HG03432 (cell line): ENCODE results near the gene TMEM222.
"Not testable (repeated sequence)": the region's sequence is repeated elsewhere in the genome, so short reads cannot be mapped to it uniquely, and the experiment has no call there.

Source experiments
- ATAC-seq: cut with Tn5 transposase; IDR thresholded peaks from one replicate; pipeline ENCODE4 v1.9.1; 2021; ENCODE audit warnings: mild to moderate bottlenecking, moderate library complexity; ENCODE audit not compliant: unreplicated experiment

The TMEM222 gene, protein sequence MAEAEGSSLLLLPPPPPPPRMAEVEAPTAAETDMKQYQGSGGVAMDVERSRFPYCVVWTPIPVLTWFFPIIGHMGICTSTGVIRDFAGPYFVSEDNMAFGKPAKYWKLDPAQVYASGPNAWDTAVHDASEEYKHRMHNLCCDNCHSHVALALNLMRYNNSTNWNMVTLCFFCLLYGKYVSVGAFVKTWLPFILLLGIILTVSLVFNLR

DNA sequence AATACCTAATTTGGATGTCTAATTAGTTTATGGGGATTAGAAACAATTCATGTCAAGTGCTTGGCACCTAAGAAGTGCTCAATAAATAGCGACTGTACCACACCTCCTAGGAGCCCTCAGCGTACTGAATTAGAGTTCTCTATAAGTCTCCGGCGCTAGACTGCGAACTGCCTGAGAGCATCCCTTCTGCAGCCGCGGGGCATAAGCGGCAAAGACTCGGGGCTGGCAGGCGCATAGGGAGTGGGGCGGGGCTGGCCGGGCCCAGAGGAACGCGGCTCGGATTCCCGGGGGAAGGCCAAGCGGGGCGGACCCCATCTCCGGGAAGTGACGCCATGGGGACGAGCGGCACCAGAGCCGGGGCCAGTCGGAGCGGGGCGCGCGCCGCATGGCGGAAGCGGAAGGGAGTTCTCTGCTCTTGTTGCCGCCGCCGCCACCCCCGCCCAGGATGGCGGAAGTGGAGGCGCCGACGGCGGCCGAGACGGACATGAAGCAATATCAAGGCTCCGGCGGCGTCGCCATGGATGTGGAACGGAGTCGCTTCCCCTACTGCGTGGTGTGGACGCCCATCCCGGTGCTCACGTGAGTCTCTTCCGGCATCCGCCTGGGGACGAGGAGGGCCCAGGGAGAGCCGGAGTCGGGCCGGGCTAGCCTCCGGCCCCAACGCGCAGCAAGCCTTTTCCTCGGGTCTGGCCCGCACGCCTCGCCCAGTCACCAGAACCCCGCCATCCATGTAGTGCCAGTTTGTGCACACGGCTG lies at the start of gene TMEM222:
TSS of gene TMEM222 (plus strand) at position 351 of the 756 bp plus-strand sequence. CDS start at position 386, 35 bp downstream.
- peak; percentile 91 for ATAC-seq

DNA sequence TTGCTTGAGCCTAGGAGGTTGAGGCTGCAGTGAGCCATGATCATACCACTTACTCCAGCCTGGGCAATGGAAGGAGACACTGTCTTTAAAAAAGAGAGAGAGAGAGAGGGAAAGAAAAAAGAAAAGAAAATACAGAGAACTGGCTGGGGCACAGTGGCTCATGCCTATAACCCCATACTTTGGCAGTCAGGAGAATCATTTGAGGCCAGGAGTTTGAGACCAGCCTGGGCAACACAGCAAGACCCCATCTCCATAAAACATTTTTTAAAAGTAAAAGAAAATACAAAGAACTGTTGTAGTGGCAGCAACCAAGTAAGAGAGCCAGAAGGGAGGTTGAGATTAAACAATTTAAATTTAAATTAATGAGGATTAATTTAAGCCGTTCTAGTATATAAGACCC lies 47.8 kb upstream of the TMEM222 start:
- no peak for ATAC-seq

DNA sequence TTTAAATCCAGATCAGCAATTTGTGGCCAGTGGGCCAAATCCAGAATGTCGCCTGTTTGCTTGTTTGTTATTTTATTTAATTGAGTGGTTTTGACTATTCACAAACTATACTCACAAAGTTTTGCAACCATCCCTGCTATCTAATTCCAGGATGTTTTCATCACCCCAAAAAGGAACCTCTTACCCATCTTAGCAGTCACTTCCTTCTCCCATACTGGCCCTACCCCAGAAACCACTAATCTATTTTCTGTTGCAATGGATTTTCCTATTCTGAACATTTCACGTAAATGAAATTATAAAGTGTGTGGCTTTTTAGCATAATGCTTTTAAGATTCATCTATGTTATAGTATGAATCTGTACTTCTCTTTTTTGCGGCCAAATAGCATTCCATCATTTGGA lies 46.3 kb upstream of the TMEM222 start:
- no peak for ATAC-seq

DNA sequence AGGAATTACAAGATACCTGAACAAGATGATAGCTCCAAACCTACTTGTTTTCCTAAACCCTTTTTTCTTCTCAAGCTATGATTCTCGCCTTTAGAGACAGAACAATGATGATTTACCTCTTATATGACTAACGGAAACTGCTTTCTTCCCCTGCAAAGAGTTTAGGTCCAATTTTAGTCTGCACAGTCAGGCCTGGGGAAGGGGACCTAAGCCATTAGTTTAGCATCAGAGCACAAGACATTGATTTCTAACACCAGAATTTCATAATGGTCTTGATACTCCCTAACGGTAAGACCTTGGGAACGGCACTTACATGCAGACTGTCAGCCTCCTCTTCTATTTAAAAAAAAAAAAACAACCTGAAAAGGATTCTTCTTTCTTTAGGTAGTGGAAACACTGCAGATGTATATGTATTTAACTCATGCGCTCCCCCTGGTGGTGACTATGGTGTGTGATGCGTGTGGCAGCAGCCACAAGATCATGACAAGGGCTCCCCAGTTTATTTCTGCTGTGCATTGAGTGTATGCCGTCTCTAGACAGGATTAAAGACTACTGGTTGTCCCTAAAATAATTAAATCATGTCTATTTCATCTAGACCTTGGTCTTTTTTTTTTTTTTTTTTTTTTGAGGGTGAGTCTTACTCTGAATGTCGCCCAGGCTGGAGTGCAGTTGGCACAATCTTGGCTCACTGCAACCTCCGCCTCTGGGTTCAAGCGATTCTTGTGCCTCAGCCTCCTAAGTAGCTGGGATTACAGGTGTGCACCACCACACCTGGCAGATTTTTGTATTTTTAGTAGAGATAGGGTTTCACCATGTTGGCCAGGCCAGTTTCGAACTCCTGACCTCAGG lies 37.3 kb upstream of the TMEM222 start:
- no peak for ATAC-seq

DNA sequence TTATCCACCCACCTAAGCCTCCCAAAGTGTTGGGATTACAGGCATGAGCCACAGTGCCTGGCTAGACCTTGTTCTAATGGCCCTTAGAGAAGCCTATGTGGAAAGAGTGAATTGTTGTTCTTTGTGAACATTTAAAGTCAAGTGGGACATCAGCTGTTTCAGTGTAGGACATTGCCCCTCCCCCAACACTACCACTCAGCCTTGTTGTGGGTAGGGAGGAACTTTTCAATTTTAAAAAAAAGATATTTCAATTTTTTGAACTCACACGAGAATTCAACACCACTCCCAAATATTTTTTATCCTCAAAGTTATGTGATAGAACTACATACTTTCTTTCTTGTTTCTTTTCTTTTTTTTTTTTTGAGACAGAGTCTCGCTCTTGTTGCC lies 36.7 kb upstream of the TMEM222 start:
- ATAC-seq: no peak

DNA sequence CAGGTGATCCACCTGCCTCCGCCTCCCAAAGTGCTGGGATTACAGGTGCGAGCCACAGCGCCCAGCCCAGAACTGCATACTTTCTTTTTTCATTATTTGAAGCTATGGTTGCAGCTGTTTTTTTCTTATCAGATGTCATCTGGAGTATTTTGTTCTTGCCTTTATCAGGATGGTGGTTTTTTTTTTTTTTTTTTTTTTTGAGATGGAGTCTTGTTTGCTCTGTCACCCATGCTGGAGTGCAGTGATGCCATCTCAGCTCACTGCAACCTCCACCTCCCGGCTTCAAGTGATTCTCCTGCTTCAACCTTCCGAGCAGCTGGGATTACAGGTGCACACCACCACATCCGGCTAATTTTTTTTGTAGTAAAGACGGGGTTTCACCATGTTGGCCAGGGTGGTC lies 36.1 kb upstream of the TMEM222 start:
- ATAC-seq: not testable (repeated sequence)

DNA sequence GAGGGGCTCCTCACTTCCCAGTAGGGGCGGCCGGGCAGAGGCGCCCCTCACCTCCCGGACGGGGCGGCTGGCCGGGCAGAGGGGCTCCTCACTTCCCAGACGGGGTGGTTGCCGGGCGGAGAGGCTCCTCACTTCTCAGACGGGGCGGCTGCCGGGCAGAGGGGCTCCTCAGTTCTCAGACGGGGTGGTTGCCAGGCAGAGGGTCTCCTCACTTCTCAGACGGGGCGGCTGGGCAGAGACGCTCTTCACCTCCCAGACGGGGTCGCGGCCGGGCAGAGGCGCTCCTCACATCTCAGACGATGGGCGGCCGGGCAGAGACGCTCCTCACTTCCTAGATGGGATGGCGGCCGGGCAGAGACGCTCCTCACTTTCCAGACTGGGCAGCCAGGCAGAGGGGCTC lies 32.8 kb upstream of the TMEM222 start:
- ATAC-seq: not testable (repeated sequence)

DNA sequence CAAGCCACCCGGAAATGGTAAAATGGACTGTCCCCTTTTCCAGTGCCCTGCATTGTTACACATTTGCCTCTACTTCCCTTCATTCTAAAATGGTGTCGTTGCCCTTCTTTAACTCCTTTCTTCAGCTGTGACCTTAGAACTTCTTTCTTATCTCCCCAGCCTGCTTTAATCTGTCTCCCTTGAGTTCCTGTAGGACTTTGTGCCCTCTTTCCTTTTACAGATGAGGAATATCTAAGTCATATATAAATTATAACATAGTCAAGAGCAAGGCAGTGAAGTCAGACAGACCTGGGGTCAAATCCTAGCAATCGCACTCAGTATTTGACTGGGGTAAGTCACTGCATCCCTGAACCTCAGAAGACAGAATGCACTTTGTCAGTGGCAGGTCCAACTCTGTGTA lies 31.4 kb upstream of the TMEM222 start:
- ATAC-seq: no peak

DNA sequence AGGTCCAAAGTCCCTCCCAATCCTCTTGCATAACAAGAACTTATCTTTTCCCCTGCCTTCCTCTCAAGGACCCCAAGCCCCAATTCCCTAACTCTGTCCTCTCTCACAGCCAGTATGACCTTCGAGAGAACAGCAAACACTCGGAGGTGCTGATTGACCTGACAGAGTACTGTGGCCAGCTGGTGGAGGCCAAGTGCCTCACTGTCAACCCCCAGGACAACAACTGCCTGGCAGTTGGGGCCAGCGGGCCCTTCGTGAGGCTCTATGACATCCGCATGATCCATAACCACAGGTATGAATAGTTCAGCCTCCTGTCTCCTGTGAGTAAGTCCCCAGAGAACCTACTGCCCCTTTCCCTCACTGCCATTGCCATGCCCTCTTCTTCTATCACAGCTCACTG lies 29.9 kb upstream of the TMEM222 start:
- no peak for ATAC-seq

DNA sequence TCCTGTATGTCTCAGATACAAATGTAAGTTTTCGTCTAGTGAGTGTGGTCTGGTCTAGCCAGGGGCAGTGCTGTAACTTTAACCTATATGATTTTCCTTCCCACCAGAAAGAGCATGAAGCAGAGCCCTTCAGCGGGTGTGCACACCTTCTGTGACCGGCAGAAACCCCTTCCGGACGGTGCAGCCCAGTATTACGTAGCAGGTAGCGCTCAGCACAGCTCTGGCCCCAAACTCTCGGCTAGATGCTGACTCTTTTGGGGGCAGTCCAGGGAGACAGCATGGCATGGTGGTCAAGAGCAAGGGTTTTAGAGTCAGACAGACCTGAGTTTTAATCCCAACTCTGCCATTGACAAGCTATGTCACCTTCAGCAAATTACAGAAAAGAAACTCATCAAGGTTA lies 28.0 kb upstream of the TMEM222 start:
- ATAC-seq: no peak

DNA sequence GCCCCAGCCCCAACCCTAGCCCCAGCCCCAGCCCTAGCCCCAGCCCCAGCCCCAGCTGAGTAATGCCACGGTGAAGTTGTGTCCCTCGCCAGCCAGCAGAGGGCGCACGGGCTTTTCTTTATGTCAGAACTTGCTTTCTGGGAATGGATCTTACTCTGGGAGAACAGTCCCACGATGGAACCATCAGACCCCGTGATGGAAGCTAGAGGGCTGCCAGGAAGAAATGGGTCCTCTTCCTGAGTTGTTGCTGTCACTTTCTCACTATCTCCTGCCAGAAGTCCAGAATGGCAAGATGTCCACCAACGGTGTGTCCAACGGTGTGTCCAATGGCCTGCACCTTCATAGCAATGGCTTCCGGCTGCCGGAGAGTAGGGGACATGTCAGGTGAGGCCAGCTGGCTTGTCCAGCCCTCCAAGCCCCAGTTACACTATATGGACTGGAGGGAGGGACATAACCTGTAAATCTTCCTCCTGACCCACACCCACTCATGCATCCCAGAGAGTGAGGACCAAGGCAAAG lies 25.1 kb upstream of the TMEM222 start:
- ATAC-seq: no peak

DNA sequence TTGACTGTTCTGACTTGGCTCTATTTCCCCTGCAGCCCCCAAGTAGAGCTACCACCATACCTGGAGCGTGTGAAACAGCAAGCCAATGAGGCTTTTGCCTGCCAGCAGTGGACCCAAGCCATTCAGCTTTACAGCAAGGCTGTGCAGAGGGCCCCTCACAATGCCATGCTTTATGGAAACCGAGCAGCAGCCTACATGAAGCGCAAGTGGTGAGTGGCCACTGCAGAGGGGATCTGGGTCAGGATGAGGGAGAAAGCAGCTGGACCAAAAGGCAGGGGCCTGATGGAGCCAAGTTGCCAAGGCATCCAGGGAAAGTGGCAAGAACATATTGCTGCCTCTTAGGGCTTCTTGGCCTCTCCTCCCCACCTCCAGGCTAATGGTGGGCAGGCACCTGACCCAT lies 24.1 kb upstream of the TMEM222 start:
- no peak for ATAC-seq

DNA sequence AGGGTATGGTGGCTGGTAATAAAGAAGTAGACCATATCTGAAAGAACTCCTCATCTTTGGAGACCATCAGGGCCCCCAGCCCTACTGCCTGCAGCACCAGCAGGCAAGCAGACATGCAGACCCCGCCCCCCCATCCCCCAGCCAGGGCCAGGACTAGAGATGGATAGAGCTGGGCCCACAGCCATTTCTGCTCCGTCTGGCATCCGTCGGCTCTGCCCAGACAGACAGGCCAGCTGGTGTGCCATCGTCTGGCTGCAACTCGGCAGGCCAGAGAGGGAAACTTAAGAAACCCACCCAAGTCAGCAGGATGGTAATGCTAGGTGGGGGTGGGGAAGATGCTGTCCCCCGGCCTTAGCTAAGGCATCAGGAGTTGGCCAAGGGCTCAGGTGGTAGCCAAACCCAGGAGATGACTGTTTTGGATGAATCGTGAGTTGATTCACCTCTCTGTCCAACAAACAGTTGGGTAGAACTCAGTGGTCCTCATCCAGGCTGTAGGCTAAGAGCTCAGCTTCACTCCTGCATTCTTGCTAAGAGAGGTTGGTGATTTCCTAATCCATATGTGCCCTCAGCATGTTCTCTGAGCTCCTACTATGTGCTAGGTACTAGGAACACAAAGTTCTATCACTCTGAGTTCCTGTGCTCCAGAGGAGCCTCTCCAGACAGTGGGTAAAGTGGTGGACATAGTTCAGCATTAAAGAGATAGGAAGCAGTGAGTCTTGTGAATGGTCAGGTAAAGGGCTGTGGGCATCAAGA lies 23.2 kb upstream of the TMEM222 start:
- no peak for ATAC-seq

DNA sequence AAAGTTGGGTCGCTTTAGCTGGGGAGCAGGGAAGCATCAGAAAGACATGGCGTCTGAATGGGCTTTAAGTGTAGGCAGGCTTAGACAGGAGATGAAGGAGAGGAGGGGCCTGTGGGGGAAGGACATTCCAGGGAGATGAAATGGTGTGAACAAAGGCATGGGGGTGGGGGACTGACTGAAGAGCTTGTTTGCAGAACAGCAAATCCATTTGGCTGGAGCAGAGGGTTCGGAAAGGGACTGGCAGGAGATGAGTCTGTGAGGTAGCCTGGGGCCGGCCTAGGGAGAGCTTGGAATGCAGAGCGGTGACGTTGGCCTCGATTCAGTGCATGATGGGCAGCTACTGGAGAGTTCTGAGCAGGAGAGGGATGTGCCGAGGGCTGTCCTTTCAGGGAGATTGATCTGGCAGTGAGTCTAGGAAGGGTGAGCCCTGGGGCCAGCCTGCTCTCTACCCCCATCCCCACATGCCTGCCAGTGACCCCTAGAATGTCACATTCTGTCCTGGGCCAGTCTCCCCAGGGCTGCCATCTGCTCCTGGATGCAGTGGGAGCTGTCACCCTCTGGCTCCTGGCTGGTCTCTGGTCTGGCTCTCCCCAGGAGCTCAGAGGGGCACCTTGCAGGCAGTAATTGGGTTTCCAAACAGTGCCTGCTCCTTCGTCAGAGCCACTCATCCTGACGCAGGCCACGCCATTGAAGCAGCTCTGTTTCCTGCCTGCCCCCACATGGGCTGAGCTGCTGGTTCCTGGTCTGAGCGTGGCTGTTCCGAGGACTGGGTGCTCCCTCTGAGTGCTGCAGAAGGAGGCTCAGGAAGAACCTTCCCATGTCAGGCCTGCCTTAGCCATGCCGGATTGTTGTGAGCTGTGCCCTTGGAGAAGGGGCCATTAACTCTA lies 22.3 kb upstream of the TMEM222 start:
- no peak for ATAC-seq

DNA sequence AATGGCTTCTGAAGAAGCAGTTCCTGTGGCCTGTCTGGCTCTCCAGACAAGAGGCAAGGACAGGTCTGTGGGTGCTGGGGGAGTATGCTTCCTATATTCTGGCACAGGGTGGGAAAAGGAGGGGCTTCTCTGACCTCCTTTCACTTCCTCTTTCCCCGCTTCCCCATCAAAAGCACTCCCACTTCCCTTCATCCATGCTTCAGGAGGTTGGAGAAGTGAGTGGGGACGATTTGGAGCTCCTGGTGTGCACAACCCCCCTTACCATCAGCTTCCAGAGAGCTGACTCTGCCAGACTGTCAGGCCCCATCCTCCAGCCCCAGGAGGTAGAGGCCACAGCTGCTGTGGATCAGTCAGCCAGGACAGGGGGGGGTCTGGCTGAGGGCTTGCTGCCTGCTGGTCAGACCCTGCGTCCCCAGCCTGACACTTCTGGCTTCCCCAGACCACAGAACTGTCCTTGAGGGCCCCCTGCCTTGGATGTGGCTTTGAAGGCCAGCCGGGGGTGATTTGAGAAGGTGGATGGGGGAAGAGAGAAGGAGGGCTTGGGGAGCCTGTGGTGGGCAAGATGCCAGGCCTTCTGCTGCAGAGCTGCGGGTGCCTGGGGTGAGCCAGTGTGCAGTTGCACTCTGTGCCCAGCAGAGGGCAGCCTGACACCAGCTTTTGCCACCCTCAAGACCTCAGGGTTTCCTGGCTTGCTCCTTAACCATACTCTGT lies 21.5 kb upstream of the TMEM222 start:
- ATAC-seq: peak; percentile 45

DNA sequence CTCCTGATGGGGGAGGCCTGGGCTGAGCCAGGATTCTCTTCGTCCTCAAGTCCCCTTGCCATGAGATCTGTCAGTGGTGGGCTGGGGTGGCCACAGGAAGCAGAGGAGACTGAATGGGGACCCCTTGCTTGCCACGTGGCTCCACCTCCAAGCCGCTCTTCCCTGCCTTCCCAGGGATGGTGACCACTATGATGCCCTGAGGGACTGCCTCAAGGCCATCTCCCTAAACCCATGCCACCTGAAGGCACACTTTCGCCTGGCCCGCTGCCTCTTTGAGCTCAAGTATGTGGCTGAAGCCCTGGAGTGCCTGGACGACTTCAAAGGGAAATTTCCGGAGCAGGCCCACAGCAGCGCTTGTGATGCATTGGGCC lies 20.9 kb upstream of the TMEM222 start:
- ATAC-seq: no peak

DNA sequence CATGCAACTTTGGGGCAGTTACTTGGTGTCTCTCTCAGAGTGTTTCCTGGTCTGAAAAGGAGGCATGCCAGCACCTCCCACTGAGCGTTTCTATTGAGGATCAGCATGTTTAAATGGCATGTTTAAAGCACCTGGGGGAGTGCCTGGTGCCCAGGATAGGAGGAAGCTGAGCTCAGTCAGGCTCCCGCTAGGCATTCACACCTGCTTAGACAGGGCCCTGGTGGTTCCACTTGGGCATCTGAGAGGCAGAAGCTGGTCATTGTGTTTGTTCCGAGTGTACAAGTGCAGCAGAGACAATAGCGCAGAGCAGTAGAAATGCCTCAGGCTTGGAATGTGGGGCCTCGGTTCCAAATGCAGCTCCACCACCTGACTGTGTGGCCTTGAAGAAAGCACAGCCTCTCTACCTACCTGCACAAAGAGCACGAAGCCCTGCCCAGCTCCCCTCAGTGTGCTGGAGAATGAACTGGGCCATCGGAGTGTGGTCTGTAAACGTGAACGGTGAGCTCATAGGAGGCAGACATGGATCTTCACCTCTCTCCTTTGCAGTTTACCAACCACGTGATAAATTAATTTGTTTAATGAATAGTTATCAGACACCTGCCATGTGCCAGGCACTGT lies 20.3 kb upstream of the TMEM222 start:
- ATAC-seq: no peak

DNA sequence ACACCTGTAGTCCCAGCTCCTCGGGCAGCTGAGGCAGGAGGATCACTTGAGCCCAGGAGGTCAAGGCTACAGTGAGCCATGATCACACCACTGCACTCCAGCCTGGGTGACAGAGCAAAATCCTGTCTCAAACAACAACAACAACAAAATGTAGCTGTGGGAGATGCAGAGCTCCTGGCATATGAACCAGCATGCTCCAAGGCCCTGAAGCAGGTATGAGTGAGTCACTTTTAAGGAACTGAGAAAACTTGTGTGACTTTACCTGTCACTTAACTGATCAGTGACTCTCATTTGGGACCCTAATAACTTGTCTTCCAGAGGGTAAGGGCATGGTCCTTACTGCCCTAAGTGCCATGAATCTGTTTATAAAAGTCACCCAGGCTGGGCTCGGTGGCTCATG lies 19.4 kb upstream of the TMEM222 start:
- ATAC-seq: no peak

DNA sequence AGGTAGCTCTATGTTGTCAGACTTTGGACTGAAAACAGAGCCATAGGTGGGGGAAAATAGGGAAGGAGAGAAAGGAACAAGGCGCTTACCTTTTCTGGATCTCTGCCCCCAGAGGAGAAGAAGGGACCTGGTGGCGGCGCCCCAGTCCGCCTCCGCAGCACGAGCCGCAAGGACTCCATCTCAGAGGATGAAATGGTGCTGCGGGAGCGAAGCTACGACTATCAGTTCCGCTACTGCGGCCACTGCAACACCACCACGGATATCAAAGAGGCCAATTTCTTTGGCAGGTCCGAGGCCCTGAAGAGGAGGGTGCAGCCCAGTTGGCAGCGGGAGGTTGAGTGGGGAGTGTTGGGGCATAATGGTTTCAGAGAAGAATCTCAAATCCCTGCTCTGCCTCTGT lies 18.5 kb upstream of the TMEM222 start:
- no peak for ATAC-seq
